GM10847 (cell line): Measurements from ENCODE around the gene FOSB.

ENCODE experiments used
- POLR2A ChIP-seq: IDR thresholded peaks from 2 replicates; pipeline ENCODE4 v1.6.1; 2011; ENCODE audit not compliant: insufficient read length; ENCODE audit errors: extremely low read depth

FOSB gene

DNA sequence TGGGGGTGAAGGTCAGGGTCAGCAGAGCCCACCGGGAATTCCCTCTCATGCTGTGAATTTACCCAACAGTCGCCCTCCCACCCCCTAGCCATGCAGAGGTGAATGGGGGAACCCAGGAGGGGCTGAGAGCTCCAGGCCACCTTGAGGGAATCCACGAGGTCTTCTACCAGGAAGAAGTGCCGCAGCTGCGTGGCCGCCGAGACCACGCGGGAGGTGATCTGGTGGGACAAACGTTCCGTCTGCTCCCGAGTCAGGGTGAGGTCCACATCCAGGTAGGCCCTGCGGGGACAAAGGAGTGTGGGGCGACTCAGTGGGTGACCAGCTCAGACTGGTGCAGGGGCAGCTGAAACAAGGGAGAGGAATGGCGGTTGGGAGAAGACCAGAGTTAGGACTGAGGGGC is 20.9 kb downstream of the FOSB start:
- TF ChIP-seq POLR2A, result no peak

GRCh38 chr19:45489216-45489855 is 21.5 kb downstream of the FOSB start:
- TF ChIP-seq POLR2A, result no peak

- no peak for TF ChIP-seq POLR2A
Observed at GRCh38 chr19:45492137-45492626, 24.4 kb downstream of the FOSB start.

DNA sequence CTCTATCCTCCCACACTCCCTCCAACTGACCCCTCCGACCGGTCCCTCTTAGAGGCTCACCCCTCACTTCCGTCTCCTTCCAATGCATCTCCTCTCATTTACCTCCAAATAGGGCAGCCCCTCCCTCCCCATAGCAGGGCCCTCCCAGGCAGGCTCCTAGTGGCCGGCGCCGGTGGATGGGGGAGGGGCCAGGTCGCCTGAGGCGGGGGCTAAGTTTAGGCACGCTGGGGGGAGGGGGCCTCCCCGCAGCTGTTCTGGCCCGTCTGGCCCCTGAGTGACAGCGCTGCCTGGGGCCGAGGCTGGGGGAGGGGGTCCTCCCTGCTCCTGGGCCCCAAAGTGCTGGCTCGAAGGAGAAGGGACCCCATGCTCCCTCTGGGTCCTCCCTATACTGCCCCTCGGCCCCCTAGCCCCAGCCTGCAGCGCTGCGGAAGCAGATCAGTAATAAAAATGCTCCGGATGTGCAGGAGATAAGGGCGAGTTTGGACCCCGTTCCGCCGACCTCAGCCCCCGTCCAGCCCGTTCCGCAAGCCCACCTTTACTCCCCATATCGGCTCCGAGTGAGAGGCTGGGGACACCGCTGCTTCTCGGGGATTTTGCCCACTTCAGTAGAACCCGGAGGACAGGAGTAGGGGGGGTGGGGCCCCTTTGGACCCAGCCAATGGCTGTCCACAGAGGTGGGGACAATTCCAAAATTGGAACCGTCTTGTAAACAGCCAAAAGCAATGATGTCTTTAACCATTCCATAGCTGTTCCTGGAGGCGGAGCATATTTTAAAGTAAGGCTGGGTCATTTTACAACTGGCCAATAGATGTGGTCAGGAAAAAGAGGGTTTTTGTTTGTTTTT is 25.1 kb downstream of the FOSB start:
- TF ChIP-seq POLR2A, result no peak

DNA sequence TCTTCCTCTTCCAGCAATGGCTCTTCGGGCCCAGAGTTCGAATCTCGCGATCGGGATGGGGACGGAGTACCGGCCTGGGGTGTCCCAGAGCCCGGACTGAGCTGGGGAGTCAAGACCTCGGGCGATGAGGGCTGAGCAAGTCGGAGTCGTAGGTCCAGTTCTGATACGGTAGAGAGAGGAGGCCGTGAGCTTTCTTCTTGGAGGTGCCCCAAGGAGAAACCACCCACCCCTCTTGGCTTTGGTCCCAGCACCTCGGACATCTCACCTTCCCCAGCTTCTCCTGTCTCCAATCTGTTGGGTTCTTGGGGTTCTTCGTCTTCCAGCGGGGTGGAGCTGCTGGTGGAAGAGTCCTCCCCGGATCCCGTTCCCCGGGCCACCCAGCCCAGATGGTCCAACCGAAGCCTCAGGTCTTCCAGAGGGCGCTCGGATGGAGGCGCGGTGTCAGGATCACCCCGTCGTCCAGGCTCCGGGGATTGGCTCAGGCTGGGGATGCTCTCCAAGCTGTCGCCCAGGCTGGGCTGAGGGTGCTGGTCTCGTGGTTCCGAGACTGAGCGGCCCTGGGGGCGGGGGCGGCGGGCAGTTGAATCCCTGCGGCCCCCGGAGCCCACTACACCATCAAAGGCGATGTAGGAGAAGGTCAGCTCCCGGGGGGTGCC is 26.6 kb downstream of the FOSB start:
- TF ChIP-seq POLR2A, result no peak

- no peak for TF ChIP-seq POLR2A
Observed at GRCh38 chr19:45495178-45495577, 27.4 kb downstream of the FOSB start.

GRCh38 chr19:45496349-45496953 is 28.7 kb downstream of the FOSB start:
- no peak for TF ChIP-seq POLR2A

GRCh38 chr19:45497791-45498190 is 30.0 kb downstream of the FOSB start:
- no peak for TF ChIP-seq POLR2A

DNA sequence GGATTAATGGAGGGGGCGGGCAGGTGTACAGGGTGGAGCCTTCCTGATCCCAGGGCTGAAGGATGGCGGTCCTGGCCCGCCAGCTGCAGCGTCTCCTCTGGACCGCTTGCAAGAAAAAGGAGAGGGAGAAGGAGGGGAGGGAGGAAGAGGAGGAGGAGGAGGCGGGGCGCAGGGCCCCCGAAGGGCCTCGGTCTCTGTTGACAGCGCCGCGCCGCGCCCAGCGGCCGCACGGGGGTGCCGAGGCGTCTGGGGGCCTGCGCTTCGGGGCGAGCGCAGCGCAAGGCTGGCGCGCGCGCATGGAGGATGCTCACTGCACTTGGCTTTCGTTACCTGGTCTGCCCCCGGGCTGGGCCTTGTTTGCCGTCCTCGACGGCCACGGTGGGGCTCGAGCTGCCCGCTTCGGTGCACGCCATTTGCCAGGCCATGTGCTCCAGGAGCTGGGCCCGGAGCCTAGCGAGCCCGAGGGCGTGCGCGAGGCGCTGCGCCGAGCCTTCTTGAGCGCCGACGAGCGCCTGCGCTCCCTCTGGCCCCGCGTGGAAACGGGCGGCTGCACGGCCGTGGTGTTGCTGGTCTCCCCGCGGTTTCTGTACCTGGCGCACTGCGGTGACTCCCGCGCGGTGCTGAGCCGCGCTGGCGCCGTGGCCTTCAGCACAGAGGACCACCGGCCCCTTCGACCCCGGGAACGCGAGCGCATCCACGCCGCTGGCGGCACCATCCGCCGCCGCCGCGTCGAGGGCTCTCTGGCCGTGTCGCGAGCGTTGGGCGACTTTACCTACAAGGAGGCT is 30.8 kb downstream of the FOSB start, which contains the start of gene PPM1N:
TSS of gene PPM1N (plus strand) at position 33 of the 785 bp plus-strand sequence. CDS start at position 63, 30 bp downstream.
- TF ChIP-seq POLR2A, result no peak

GRCh38 chr19:45499196-45500180 is 31.7 kb downstream of the FOSB start:
- TF ChIP-seq POLR2A, result no peak

GRCh38 chr19:45500918-45501729 is 33.3 kb downstream of the FOSB start:
- no peak for TF ChIP-seq POLR2A

- TF ChIP-seq POLR2A, result no peak
Observed at GRCh38 chr19:45501730-45502014, 33.9 kb downstream of the FOSB start.

GRCh38 chr19:45502111-45502510 is 34.3 kb downstream of the FOSB start:
- TF ChIP-seq POLR2A, result no peak
